GM12878 (cell line): ENCODE measurements around the gene DTD1. TPM values are rescaled to one million over a fixed set of nuclear protein-coding genes. Genes with fewer than 3 reads are reported as not detected.
A peak's percentile ranks its signal among the peaks of the same experiment; 100 is the strongest.

ENCODE experiments used
- ATAC-seq: fragments of 200-7000 bp; cut with Tn5 transposase; 3 replicates; pipeline ENCODE4 v1.9.1; 2020; ENCODE audit warnings: mild to moderate bottlenecking, moderate library complexity
- BruUV-seq: library from RNA; stranded (reverse); fragments of 400-500 nt; replicated peaks from 2 replicates; lab custom pipeline; 2021; lab: Mats Ljungman, UMichigan
- CTCF ChIA-PET: fragments of 300-600 bp; sonication (Branson Sonifier 250); formaldehyde crosslinking; extraction: SDS; loops from one replicate; lab custom pipeline; 2021; ENCODE audit warnings: inconsistent platforms; lab: Yijun Ruan, JAX
- POLR2A ChIA-PET: fragments of 350-600 bp; formaldehyde crosslinking; extraction: SDS; loops from one replicate; lab custom pipeline; 2021; ENCODE audit warnings: inconsistent platforms; lab: Charles Lee
- RAD21 ChIA-PET: fragments of 300-600 bp; sonication (Branson Sonifier 250); formaldehyde crosslinking; loops from one replicate; lab custom pipeline; 2023; ENCODE audit warnings: antibody characterized with exemption; ENCODE audit not compliant: unreplicated experiment; lab: Charles Lee
- SMC1A ChIA-PET: fragments of 300-600 bp; sonication (Branson Sonifier 250); formaldehyde crosslinking; loops from one replicate; lab custom pipeline; 2023; ENCODE audit not compliant: unreplicated experiment, uncharacterized antibody; lab: Charles Lee
- DNase-seq: peaks from one replicate; pipeline ENCODE4 v3.0.0-alpha.2; 2011; ENCODE audit warnings: low read depth, low spot score
- FAIRE-seq: peaks from 3 replicates; lab custom pipeline; 2011; peaks lifted over from hg19 to GRCh38; lab: Jason Lieb, UNC
- H2AFZ ChIP-seq: 2 replicates; pipeline ENCODE4 v1.6.0; 2011; ENCODE audit warnings: low read depth, low read length, control low read depth; ENCODE audit not compliant: control insufficient read depth
- H3K27ac ChIP-seq: 2 replicates; pipeline ENCODE4 v1.5.1; 2011; ENCODE audit warnings: control low read depth; ENCODE audit not compliant: control insufficient read depth, insufficient read depth
- H3K27me3 ChIP-seq, 2 experiments: replicated peaks in 1 of 2; 2 replicates each; pipeline versions ENCODE4 v1.6.0 to v1.6.1; 2011; ENCODE audit warnings: low read length in 1 of 2; ENCODE audit not compliant: control insufficient read depth in 2 of 2, insufficient read depth in 2 of 2
- H3K36me3 ChIP-seq, 2 experiments: 2 replicates each; pipeline ENCODE4 v1.5.1; 2011; ENCODE audit warnings: low read length in 1 of 2; ENCODE audit not compliant: control insufficient read depth in 2 of 2, insufficient read depth in 2 of 2
- H3K4me1 ChIP-seq: 2 replicates; pipeline ENCODE4 v1.6.1; 2011; ENCODE audit warnings: mild to moderate bottlenecking, low read length, moderate library complexity, mixed read lengths; ENCODE audit not compliant: control insufficient read depth, insufficient read depth
- H3K4me2 ChIP-seq: 2 replicates; pipeline ENCODE4 v1.6.0; 2011; ENCODE audit warnings: control low read depth; ENCODE audit not compliant: control insufficient read depth, insufficient read depth
- H3K4me3 ChIP-seq: fragments of 200-600 bp; sonication (generic); 2 replicates; pipeline ENCODE4 v1.5.1; 2016
- H3K79me2 ChIP-seq: 2 replicates; pipeline ENCODE4 v1.6.0; 2011; ENCODE audit warnings: low read length; ENCODE audit not compliant: control insufficient read depth, insufficient read depth
- H3K9ac ChIP-seq: 2 replicates; pipeline ENCODE4 v1.8.0; 2011; ENCODE audit warnings: low read length, control low read depth, mixed read lengths; ENCODE audit not compliant: control insufficient read depth, insufficient read depth
- H3K9me3 ChIP-seq: replicated peaks from 3 replicates; pipeline ENCODE4 v1.5.1; 2011; ENCODE audit warnings: mild to moderate bottlenecking, low read length; ENCODE audit not compliant: control insufficient read depth, insufficient read depth
- H4K20me1 ChIP-seq: 2 replicates; pipeline ENCODE4 v1.6.0; 2011; ENCODE audit not compliant: control insufficient read depth, insufficient read depth
- CTCF ChIP-seq, 3 experiments: IDR thresholded peaks in 2 of 3; conservative IDR thresholded peaks in 1 of 3; 2 replicates each; pipeline ENCODE4 v1.5.1; 2011; ENCODE audit warnings: low read depth in 3 of 3, low read length in 3 of 3, mild to moderate bottlenecking in 3 of 3, control low read depth in 2 of 3, moderate library complexity in 2 of 3, inconsistent platforms in 1 of 3, mixed read lengths in 1 of 3; ENCODE audit not compliant: control insufficient read depth in 2 of 3, insufficient read depth in 1 of 3; ENCODE audit errors: extremely low read depth in 1 of 3
- CUX1 ChIP-seq: IDR thresholded peaks from 2 replicates; pipeline ENCODE4 v1.6.1; 2012; ENCODE audit warnings: improper control_type of control experiment, low read depth, low read length; ENCODE audit not compliant: insufficient replicate concordance
- GABPA ChIP-seq: IDR thresholded peaks from 2 replicates; pipeline ENCODE4 v1.6.1; 2014; ENCODE audit warnings: antibody characterized with exemption, low read depth, mild to moderate bottlenecking, inconsistent platforms
- NFYA ChIP-seq: IDR thresholded peaks from 2 replicates; pipeline ENCODE4 v1.6.1; 2011; ENCODE audit warnings: low read depth, mild to moderate bottlenecking, low read length, improper control_type of control experiment, borderline replicate concordance
- ZBED1 ChIP-seq: IDR thresholded peaks from 2 replicates; pipeline ENCODE4 v1.6.1; 2016; ENCODE audit warnings: borderline replicate concordance
- WGBS: methylation state at CpG from one replicate; pipeline ENCODE4 v1.1.6; 2016; ENCODE audit warnings: low lambda C conversion rate; ENCODE audit not compliant: insufficient replicate concordance, insufficient coverage; ENCODE audit errors: missing lambda C conversion rate; 5-methylcytosine and 5-hydroxymethylcytosine counted together
- in situ Hi-C: fragments of 300-500 bp; cut with MboI; formaldehyde crosslinking; loops from 9 replicates; pipeline ENCODE4 v1.14.3; 2018; ENCODE audit warnings: mixed read lengths
- intact Hi-C: fragments of 100-400 bp; cut with micrococcal nuclease; formaldehyde crosslinking; loops from one replicate; pipeline ENCODE4 v1.14.2; 2022; ENCODE audit not compliant: unreplicated experiment
- polyA plus RNA-seq, 11 experiments: library from polyadenylated mRNA; depleted of rRNA in 4 of 11; unstranded in 6 of 11; stranded (reverse) in 5 of 11; fragments of >200 nt; fragmentation: Nextera tagmentation in 4 of 11; fragmentation: Illumina TruSeq in 1 of 11; extraction: Ambion mirVana in 4 of 11; extraction: Trizol in 1 of 11; gene quantifications; 1 replicate in 1 of 11; 2 replicates in 10 of 11; pipeline versions ENCODE4 v1.2.1 to v1.2.3, GENCODE V29; 2011 to 2016; ENCODE audit warnings: inconsistent platforms in 2 of 11, missing spikeins in 2 of 11, low read depth in 1 of 11
- total RNA-seq, 4 experiments: library from RNA; depleted of rRNA in 3 of 4; stranded (reverse); fragments of >200 nt in 3 of 4; fragmentation: Illumina TruSeq in 1 of 4; extraction: Trizol in 1 of 4; gene quantifications; 2 replicates each; pipeline versions ENCODE4 v1.2.1 to v1.2.3, GENCODE V29; 2013 to 2021

The DTD1 gene
- total and polyA plus RNA-seq, 10 of the 15 experiments (the other 5 are each of a cell fraction or from before 2014, with no cell fraction given) = 24.3 to 99.8 (median 63.3) TPM

- POLR2A ChIA-PET = no interaction called here
- no peak overlapping the region for H3K4me2 ChIP-seq
- FAIRE-seq (no peak), DNase-seq (no peak)
- no peaks in the 10 kb centered on the region for H3K36me3 ChIP-seq
- BruUV-seq = no TSS peak
- no peak overlapping the region for H3K4me3 ChIP-seq
- intact Hi-C loops = no loop called here
- peaks cover 5% of the 10 kb centered on the region for H3K4me1 ChIP-seq
- H4K20me1 ChIP-seq = no peaks in the 10 kb centered on the region
- TF ChIP-seq CTCF (IDR thresholded peaks at IDR 0.05 in 2 of 3, conservative IDR thresholded peaks at IDR 0.05 in 1 of 3; ENCODE audit: control insufficient read depth in 2 of 3, extremely low read depth in 1 of 3, insufficient read depth in 1 of 3, low read depth in 3 of 3, low read length in 3 of 3) (peak in 1 of 3 experiments; percentile 12; a peak in 1 of 6 replicates), ZBED1 (no peak), NFYA (no peak)
- TF ChIP-seq, all 136 proteins: peak for 1
- Histone ChIP-seq H3K27ac (no peak overlapping the region), H2AFZ (no peak overlapping the region), H3K27me3 (no peaks in the 10 kb centered on the region), H3K9me3 (no peaks in the 10 kb centered on the region), H3K9ac (no peak overlapping the region), H3K79me2 (no peaks in the 10 kb centered on the region)
- in situ Hi-C loops = no loop called here
- SMC1A ChIA-PET = no interaction called here
- WGBS = 90% methylated on average over 4 of the region's 4 CpGs
- no peak for ATAC-seq
- CTCF ChIA-PET = no interaction called here
- RAD21 ChIA-PET = no interaction called here
These were observed 149.3 kb downstream of the DTD1 start for GRCh38 chr20:18737140-18737539.

- no TSS peak for BruUV-seq
- WGBS = 89% methylated on average over 5 of the region's 5 CpGs
- intact Hi-C loops (no loop called here), in situ Hi-C loops (no loop called here)
- Histone ChIP-seq H3K4me3 (no peak overlapping the region), H3K4me1 (peaks cover 4% of the 10 kb centered on the region), H3K4me2 (no peak overlapping the region), H3K9me3 (no peaks in the 10 kb centered on the region), H3K79me2 (no peaks in the 10 kb centered on the region), H3K36me3 (no peaks in the 10 kb centered on the region), H2AFZ (no peak overlapping the region), H3K27me3 (no peaks in the 10 kb centered on the region), H3K9ac (no peak overlapping the region), H4K20me1 (no peaks in the 10 kb centered on the region), H3K27ac (no peak overlapping the region)
- SMC1A ChIA-PET = no interaction called here
- CTCF ChIA-PET = no interaction called here
- DNase-seq = no peak
- POLR2A ChIA-PET = no interaction called here
- no peak for ATAC-seq
- FAIRE-seq = no peak
- RAD21 ChIA-PET = no interaction called here
- no peak for TF ChIP-seq GABPA
- TF ChIP-seq CUX1 = no peak
These were observed 150.2 kb downstream of the DTD1 start for GRCh38 chr20:18738055-18738454.
